CD8-positive, alpha-beta memory T cell (primary cell): Measurements from ENCODE around the gene CAB39. TPM values are rescaled to one million over a fixed set of nuclear protein-coding genes. Genes with fewer than 3 reads are reported as not detected.

Experiments used
- CTCF ChIA-PET: fragments of 350-600 bp; sonication (Branson Sonifier 250); formaldehyde crosslinking; loops from one replicate; lab custom pipeline; 2021; ENCODE audit warnings: antibody characterized with exemption; lab: Charles Lee
- POLR2A ChIA-PET: fragments of 350-600 bp; sonication (Branson Sonifier 250); formaldehyde crosslinking; loops from one replicate; lab custom pipeline; 2021; ENCODE audit warnings: antibody characterized with exemption; lab: Charles Lee
- DNase-seq, 5 donors: peaks; one replicate each; pipeline versions ENCODE4 v3.0.0 to v3.0.0-alpha.2; 2020 to 2022; ENCODE audit warnings: mixed read lengths in 1 of 5
- H3K27ac ChIP-seq: one replicate; pipeline ENCODE4 v1.7.0; 2013; ENCODE audit warnings: low read depth, mild to moderate bottlenecking, low read length, moderate library complexity
- H3K27me3 ChIP-seq: 2 replicates; pipeline ENCODE4 v1.7.0; 2013; ENCODE audit warnings: low read length, mild to moderate bottlenecking; ENCODE audit not compliant: insufficient read depth, poor library complexity, severe bottlenecking
- H3K36me3 ChIP-seq: 2 replicates; pipeline ENCODE4 v1.7.0; 2013; ENCODE audit warnings: mild to moderate bottlenecking, low read length, moderate library complexity; ENCODE audit not compliant: insufficient read depth
- H3K4me1 ChIP-seq: 2 replicates; pipeline ENCODE4 v1.7.0; 2013; ENCODE audit warnings: mild to moderate bottlenecking, low read length, moderate library complexity; ENCODE audit not compliant: insufficient read depth
- H3K4me3 ChIP-seq: 2 replicates; pipeline ENCODE4 v1.7.0; 2013; ENCODE audit warnings: mild to moderate bottlenecking, low read length
- H3K9me3 ChIP-seq: 2 replicates; pipeline ENCODE4 v1.7.0; 2013; ENCODE audit warnings: mild to moderate bottlenecking, low read length
- H3K27ac Mint-ChIP-seq, 8 donors: one replicate each; pipeline ENCODE4 v1.8.0; 2020 to 2021; ENCODE audit warnings: mixed read lengths in 8 of 8, mild to moderate bottlenecking in 6 of 8, inconsistent platforms in 3 of 8, moderate library complexity in 3 of 8
- H3K27me3 Mint-ChIP-seq, 2 donors: one replicate each; pipeline ENCODE4 v1.8.0; 2020 to 2021; ENCODE audit warnings: mixed read lengths in 2 of 2, mild to moderate bottlenecking in 1 of 2, moderate library complexity in 1 of 2
- H3K36me3 Mint-ChIP-seq, 3 donors: one replicate each; pipeline ENCODE4 v1.8.0; 2020 to 2021; ENCODE audit warnings: mixed read lengths in 3 of 3, inconsistent platforms in 1 of 3, mild to moderate bottlenecking in 1 of 3
- H3K4me1 Mint-ChIP-seq, 3 donors: one replicate each; pipeline ENCODE4 v1.8.0; 2020 to 2021; ENCODE audit warnings: mixed read lengths in 3 of 3, inconsistent platforms in 1 of 3, mild to moderate bottlenecking in 1 of 3
- H3K4me3 Mint-ChIP-seq, 7 donors: one replicate each; pipeline ENCODE4 v1.8.0; 2020 to 2021; ENCODE audit warnings: mixed read lengths in 7 of 7, mild to moderate bottlenecking in 6 of 7, moderate library complexity in 4 of 7, inconsistent platforms in 2 of 7
- H3K9me3 Mint-ChIP-seq, 5 donors: one replicate each; pipeline ENCODE4 v1.8.0; 2020 to 2022; ENCODE audit warnings: mixed read lengths in 5 of 5, mild to moderate bottlenecking in 3 of 5, moderate library complexity in 2 of 5, inconsistent platforms in 1 of 5
- polyA plus RNA-seq: library from polyadenylated mRNA; unstranded; fragments of 300-500 nt; fragmentation: Illumina TruSeq; gene quantifications from one replicate; pipeline ENCODE4 v1.2.3, GENCODE V29; 2021
- total RNA-seq, 2 experiments: library from RNA; stranded (reverse); gene quantifications; one replicate each; pipeline ENCODE4 v1.2.3, GENCODE V29; 2021

Gene CAB39
- total and polyA plus RNA-seq, 3 experiments from 2014 or later: 80.8 to 147 (median 136) TPM

DNA sequence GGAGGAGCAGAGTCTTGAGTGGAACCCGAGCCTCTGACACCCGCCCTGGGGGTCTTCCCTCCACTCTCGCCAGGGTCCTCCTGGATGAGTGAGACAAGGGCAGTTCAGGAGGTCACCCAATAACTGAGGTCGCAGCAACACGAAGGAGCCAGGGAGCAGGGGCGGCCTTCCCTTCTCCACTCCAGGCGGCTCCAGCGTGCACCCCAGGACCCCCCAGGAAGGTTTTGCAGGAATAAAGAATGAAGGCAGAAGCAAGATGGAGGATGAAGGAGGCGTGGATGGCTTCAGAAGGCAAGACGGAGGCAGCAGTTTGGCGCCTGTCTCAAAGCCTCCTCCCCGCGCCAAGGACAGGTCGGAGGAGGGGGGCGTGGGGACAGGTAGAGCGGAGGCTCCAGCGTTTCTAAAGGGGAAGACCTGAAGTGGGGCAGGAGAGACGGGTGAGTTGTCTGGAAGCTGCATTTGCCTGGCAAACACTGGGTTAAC lies 151.5 kb downstream of the CAB39 start:
- Mint-ChIP-seq H3K4me3 (peak overlapping the region; percentile 90 to 95 (median 92)), H3K4me1 (peaks cover 40 to 78% (median 49%) of the 10 kb centered on the region in 3 donors), H3K9me3 (no peaks in the 10 kb centered on the region), H3K27ac (peak overlapping the region in 7 of 8 donors; percentile 52 to 98 (median 85)), H3K27me3 (peaks cover 3 to 6% of the 10 kb centered on the region in 2 donors), H3K36me3 (peaks cover 0 to 2% (median 0%) of the 10 kb centered on the region in 3 donors)
- H3K27ac ChIP-seq: no peak overlapping the region
- ChIA-PET CTCF (interaction anchor here (1.0 to 3.6 kb wide), 7 partner anchors 13 to 126 kb away, joined by 3 to 44 read pairs (median 7); no protein-coding TSS in a partner anchor), POLR2A (interaction anchor here (0.6 to 2.1 kb wide), 3 partner anchors 9 to 15 kb away, joined by 3 to 8 read pairs (median 4); no protein-coding TSS in a partner anchor)
- peaks cover 41% of the 10 kb centered on the region for H3K4me1 ChIP-seq
- DNase-seq: no peak
- H3K27me3 ChIP-seq: no peaks in the 10 kb centered on the region
- no peaks in the 10 kb centered on the region for H3K9me3 ChIP-seq
- H3K4me3 ChIP-seq: peak overlapping the region; percentile 54
- H3K36me3 ChIP-seq: no peaks in the 10 kb centered on the region

DNA sequence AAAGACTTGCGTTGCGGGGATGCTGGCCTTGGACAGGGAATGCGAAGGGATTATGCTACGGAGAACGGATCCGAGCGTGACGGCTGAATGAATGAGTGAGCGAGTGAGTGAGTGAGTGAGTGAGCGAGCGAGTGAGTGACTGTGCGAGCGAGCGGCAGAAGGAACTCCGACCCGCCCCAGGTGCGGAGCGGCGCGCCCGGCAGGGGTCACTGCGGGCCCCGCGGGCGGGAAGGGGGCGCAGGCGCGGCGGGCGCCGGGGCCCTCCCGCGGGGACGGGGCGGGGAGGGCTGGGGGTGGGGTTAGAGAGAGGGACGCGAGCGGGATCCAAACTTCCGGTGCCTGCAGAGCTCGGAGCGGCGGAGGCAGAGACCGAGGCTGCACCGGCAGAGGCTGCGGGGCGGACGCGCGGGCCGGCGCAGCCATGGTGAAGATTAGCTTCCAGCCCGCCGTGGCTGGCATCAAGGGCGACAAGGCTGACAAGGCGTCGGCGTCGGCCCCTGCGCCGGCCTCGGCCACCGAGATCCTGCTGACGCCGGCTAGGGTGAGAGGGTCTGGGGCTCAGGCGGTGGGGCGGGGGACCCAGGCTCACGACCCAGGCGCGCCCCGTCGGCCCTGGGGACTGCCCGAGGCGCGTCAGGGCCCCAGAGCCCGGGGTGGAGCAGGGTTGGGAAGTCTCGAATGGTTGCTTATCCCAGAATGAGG lies 152.1 kb downstream of the CAB39 start, which contains the start of gene ITM2C:
TSS of gene ITM2C (plus strand) at position 338 of the 702 bp plus-strand sequence. CDS start at position 422, 84 bp downstream.
- Histone ChIP-seq H3K27me3 (no peaks in the 10 kb centered on the region), H3K4me1 (peaks cover 41% of the 10 kb centered on the region), H3K27ac (peak within 1 kb of the TSS; percentile 24), H3K36me3 (no peaks in the 10 kb centered on the region), H3K4me3 (peak within 1 kb of the TSS; percentile 65), H3K9me3 (no peaks in the 10 kb centered on the region)
- peak; percentile 63 to 82 (median 72) for DNase-seq
- H3K27me3 Mint-ChIP-seq: peaks cover 3 to 6% of the 10 kb centered on the region in 2 donors
- H3K27ac Mint-ChIP-seq: peak within 1 kb of the TSS; percentile 81 to 98 (median 88)
- H3K4me1 Mint-ChIP-seq: peaks cover 40 to 79% (median 49%) of the 10 kb centered on the region in 3 donors
- CTCF ChIA-PET: interaction anchor here (1.0 to 3.6 kb wide), 7 partner anchors 12 to 125 kb away, joined by 3 to 44 read pairs (median 7); no protein-coding TSS in a partner anchor
- POLR2A ChIA-PET: interaction anchor here (0.6 to 2.1 kb wide), 3 partner anchors 10 to 14 kb away, joined by 3 to 8 read pairs (median 4); no protein-coding TSS in a partner anchor
- no peaks in the 10 kb centered on the region for H3K9me3 Mint-ChIP-seq
- peaks cover 0 to 2% (median 0%) of the 10 kb centered on the region in 3 donors for H3K36me3 Mint-ChIP-seq
- peak within 1 kb of the TSS; percentile 91 to 95 (median 94) for H3K4me3 Mint-ChIP-seq

DNA sequence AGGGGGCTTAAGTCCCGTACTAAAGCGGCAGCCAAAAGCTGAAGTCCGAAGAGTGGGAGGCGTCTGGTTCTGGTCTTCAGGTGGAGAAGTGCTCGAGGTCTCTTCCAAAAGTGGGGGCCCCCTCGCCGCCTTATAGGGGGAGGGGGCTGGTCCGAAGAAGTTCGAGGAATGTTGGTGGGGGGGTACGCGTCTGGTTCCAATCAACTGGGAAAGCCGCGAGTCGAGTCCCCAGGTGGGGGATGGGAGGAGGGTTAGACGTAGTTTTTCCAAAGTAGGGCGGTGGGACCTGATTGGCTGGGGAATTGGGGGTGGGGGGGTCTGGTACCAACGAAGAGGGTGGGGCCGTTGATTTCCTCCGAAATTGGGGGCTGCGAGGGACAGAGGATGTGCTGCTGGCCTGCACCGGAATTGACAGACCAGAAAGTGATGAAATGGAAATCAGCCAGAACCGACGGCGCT lies 152.7 kb downstream of the CAB39 start:
- peaks cover 0 to 2% (median 0%) of the 10 kb centered on the region in 3 donors for H3K36me3 Mint-ChIP-seq
- no peaks in the 10 kb centered on the region for H3K9me3 ChIP-seq
- peak overlapping the region in 7 of 8 donors; percentile 54 to 97 (median 78) for H3K27ac Mint-ChIP-seq
- H3K27ac ChIP-seq: peak overlapping the region; percentile 24
- H3K27me3 ChIP-seq: no peaks in the 10 kb centered on the region
- no peak for DNase-seq
- H3K4me3 Mint-ChIP-seq: peak overlapping the region; percentile 91 to 95 (median 94)
- H3K27me3 Mint-ChIP-seq: peaks cover 3 to 6% of the 10 kb centered on the region in 2 donors
- ChIA-PET CTCF (interaction anchor here (1.0 to 3.6 kb wide), 9 partner anchors 12 to 124 kb away, joined by 3 to 44 read pairs (median 7); no protein-coding TSS in a partner anchor), POLR2A (interaction anchor here (1.0 to 2.1 kb wide), 2 partner anchors 12 to 13 kb away, joined by 3 to 8 read pairs; no protein-coding TSS in a partner anchor)
- H3K36me3 ChIP-seq: no peaks in the 10 kb centered on the region
- H3K4me1 ChIP-seq: peaks cover 41% of the 10 kb centered on the region
- H3K9me3 Mint-ChIP-seq: no peaks in the 10 kb centered on the region
- peak overlapping the region; percentile 65 for H3K4me3 ChIP-seq
- peaks cover 40 to 85% (median 49%) of the 10 kb centered on the region in 3 donors for H3K4me1 Mint-ChIP-seq

DNA sequence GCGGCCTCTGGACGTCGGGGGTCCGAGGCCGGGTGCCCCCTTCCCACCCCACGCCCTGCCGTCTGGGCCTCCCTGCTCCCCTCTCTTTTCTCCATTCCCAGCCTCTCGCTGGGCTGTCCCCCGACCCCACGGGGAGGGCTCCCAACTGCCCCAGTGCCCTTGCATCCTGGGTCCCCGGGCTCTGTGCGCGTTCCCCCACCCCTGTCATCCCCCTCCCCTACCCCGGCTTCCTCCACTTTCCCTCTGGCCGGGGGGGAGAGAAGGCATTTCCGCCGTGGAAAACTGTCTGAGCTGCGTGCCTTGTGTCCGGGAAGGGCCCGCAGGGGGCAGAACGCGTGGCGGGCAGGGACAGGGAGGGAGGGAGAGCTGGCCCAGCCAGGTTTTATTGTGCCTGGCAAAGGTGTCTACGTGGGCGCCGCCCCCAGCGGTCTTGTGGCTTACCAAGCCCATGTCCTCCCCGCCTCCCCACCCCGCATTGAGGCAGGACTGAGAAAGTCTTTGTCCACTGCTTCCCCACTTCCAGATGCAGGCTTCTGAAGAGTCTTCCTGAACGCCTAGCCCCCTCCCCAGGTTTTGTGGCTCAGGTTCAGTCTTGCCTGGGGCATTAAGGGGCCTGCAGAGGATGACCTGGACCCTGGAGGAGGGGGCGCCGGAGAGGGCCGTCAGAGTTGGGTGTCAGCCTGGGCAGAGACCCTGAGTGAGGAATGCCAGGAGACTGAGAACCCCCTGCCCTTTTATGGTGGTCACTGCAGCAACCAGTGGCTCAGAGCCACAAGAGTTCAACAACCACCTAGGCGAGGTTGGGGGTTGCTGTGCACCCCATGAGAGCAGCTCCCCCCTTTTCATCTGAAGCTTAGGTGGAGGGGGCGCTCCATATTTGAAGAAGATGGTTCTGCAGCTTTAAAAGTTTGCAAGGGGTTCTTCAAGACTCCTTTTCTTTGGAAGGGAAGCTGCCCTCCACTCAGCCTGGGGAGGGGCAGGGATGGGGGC lies 153.4 kb downstream of the CAB39 start:
- Mint-ChIP-seq H3K36me3 (peaks cover 0 to 2% (median 0%) of the 10 kb centered on the region in 3 donors), H3K4me3 (peak overlapping the region; percentile 91 to 95 (median 94)), H3K4me1 (peaks cover 37 to 86% (median 49%) of the 10 kb centered on the region in 3 donors), H3K9me3 (no peaks in the 10 kb centered on the region), H3K27ac (peak overlapping the region; percentile 81 to 97 (median 92)), H3K27me3 (peaks cover 3 to 6% of the 10 kb centered on the region in 2 donors)
- CTCF ChIA-PET: interaction anchor here (1.0 to 3.6 kb wide), 13 partner anchors 10 to 119 kb away, joined by 3 to 44 read pairs (median 5); partner anchors contain the start of gene GPR55
- DNase-seq: peak; percentile 29 to 70 (median 43)
- no peaks in the 10 kb centered on the region for H3K9me3 ChIP-seq
- H3K36me3 ChIP-seq: no peaks in the 10 kb centered on the region
- H3K27ac ChIP-seq: no peak overlapping the region
- peak overlapping the region; percentile 4 for H3K4me3 ChIP-seq
- H3K27me3 ChIP-seq: no peaks in the 10 kb centered on the region
- H3K4me1 ChIP-seq: peaks cover 41% of the 10 kb centered on the region
- POLR2A ChIA-PET: interaction anchor here (0.8 to 2.1 kb wide), 3 partner anchors 11 to 40 kb away, joined by 3 to 20 read pairs (median 8); no protein-coding TSS in a partner anchor

DNA sequence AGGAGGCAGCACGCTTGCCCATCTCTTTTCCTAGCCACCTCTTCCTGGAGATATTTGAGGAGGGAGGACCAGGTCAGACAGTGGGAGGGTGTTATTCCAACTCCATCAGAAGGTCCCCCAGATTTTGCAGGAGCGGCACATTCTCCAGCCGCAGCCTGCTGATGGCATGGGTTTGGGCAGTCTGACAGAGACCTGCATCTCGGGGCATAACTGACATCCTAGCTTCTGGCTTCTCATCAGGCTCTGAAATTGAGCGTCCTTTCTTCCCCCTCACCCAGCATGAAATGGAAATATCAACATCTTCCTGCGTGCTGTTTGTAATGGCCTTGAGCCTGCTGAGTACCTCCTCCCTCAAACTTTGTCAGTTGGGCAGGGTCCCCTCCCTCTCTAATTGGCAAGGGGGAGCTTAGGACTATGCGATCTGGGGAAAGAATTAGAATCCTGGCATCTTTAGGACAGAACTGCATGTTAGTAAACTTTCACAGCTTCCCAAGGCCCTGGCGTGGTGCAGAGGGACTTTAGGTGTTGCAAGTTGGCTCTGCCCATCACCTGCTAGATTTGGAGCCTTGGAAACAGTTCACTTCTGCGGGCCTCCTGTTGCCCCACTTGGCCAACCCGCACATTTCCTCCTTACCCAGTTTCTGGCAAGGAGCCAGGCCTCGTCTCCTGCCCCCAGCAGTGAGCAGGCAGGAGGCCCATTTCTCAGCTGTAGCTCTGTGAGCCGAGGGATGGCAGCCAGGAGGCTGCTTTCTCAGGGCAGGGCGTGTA lies 154.3 kb downstream of the CAB39 start:
- Mint-ChIP-seq H3K27ac (peak overlapping the region; percentile 81 to 97 (median 92)), H3K4me3 (peak overlapping the region; percentile 67 to 94 (median 86))

DNA sequence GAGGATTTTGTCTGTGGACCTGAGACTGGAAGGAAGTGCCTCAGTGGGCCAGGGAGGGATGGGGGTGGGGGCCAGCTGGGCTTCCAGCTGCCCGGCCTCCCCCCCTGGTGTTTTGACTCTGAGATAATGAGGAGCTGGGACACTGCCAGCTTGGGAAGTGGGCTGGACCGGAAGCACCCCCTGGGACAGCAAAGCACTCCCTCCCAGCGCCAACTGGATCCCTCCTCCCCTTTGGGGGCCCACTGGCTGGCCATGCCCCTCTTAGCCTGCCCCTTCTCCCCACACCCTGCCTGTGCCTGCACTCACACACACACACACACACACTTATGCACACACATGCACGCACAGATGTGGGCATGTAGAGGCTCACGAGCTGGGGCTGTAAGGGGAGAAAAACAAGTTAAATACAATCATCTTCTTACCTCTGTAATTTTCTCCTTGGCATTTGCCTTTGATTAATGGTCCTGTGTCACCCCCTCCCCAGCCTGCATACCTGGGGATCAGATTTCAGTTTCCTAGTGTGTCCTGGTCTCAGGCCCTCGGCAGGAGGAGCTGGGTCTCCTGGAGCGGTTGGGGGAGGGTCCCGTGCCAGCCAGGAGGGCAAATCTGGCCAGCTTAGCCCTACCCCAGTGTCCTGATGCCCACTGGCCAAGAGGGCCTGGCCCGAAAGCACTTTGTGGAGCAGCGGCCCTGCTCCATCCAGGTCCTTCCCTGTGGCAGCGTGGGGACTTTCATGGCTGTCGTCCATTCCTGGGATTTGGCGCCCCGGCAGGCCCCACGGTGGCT lies 155.7 kb downstream of the CAB39 start:
- CTCF ChIA-PET: interaction anchor here (1.1 to 1.3 kb wide), 2 partner anchors 119 to 184 kb away, joined by 3 read pairs; no protein-coding TSS in a partner anchor
- peaks cover 37 to 82% (median 43%) of the 10 kb centered on the region in 3 donors for H3K4me1 Mint-ChIP-seq

More for the DNA sequence above, 154.3 kb downstream of the CAB39 start:
- Mint-ChIP-seq H3K9me3 (no peaks in the 10 kb centered on the region), H3K27me3 (peaks cover 0 to 4% of the 10 kb centered on the region in 2 donors), H3K36me3 (peaks cover 0 to 2% (median 0%) of the 10 kb centered on the region in 3 donors), H3K4me1 (peaks cover 30 to 78% (median 41%) of the 10 kb centered on the region in 3 donors)
- CTCF ChIA-PET: interaction anchor here (0.9 to 3.6 kb wide), 13 partner anchors 10 to 186 kb away, joined by 3 to 44 read pairs (median 4); partner anchors contain the start of gene GPR55
- DNase-seq: peak; percentile 57 to 84 (median 76)
- Histone ChIP-seq H3K9me3 (no peaks in the 10 kb centered on the region), H3K27me3 (no peaks in the 10 kb centered on the region), H3K36me3 (no peaks in the 10 kb centered on the region), H3K4me3 (peak overlapping the region; percentile 4), H3K27ac (no peak overlapping the region), H3K4me1 (peaks cover 41% of the 10 kb centered on the region)
- POLR2A ChIA-PET: interaction anchor here (0.7 to 1.9 kb wide), 4 partner anchors 9 to 1732 kb away, joined by 3 to 20 read pairs (median 3); no protein-coding TSS in a partner anchor

More for the DNA sequence above, 155.7 kb downstream of the CAB39 start:
- Mint-ChIP-seq H3K27me3 (no peaks in the 10 kb centered on the region), H3K27ac (peak overlapping the region in 2 of 8 donors; percentile 32 to 63), H3K9me3 (no peaks in the 10 kb centered on the region), H3K4me3 (peak overlapping the region in 1 of 7 donors; percentile 27), H3K36me3 (peaks cover 0 to 2% (median 0%) of the 10 kb centered on the region in 3 donors)
- POLR2A ChIA-PET: interaction anchor here (0.6 kb wide), 1 partner anchor 33 kb away, joined by 3 read pairs; no protein-coding TSS in a partner anchor
- no peak overlapping the region for H3K4me3 ChIP-seq
- H3K9me3 ChIP-seq: no peaks in the 10 kb centered on the region
- no peaks in the 10 kb centered on the region for H3K36me3 ChIP-seq
- no peak for DNase-seq
- no peaks in the 10 kb centered on the region for H3K27me3 ChIP-seq
- peaks cover 41% of the 10 kb centered on the region for H3K4me1 ChIP-seq
- H3K27ac ChIP-seq: no peak overlapping the region
